Uterus (tissue), 4 donors: ENCODE measurements around the gene COL5A3. TPM values are rescaled to one million over a fixed set of nuclear protein-coding genes. Genes with fewer than 3 reads are reported as not detected.
"Not testable (repeated sequence)": the region's sequence is repeated elsewhere in the genome, so short reads cannot be mapped to it uniquely, and the experiment has no call there.

Source experiments
- DNase-seq, 2 donors: peaks; one replicate each; pipeline ENCODE4 v3.0.0-alpha.2; 2019 to 2020
- H3K27ac ChIP-seq, 2 donors: fragments of 200-600 bp; sonication (generic); 1 replicate in 1 of 2; 2 replicates in 1 of 2; pipeline ENCODE4 v1.5.1; 2016 to 2018
- H3K27me3 ChIP-seq, 2 donors: fragments of 200-600 bp; sonication (generic); one replicate each; pipeline ENCODE4 v1.5.1; 2018 to 2019; ENCODE audit warnings: control low read depth in 1 of 2
- H3K36me3 ChIP-seq, 2 donors: fragments of 200-600 bp; sonication (generic); one replicate each; pipeline ENCODE4 v1.5.1; 2019; ENCODE audit warnings: control low read depth in 1 of 2
- H3K4me1 ChIP-seq, 2 donors: fragments of 200-600 bp; sonication (generic); one replicate each; pipeline ENCODE4 v1.5.1; 2018 to 2019; ENCODE audit warnings: control low read depth in 1 of 2
- H3K4me3 ChIP-seq, 2 donors: fragments of 200-600 bp; sonication (generic); 1 replicate in 1 of 2; 2 replicates in 1 of 2; pipeline ENCODE4 v1.5.1; 2018 to 2019; ENCODE audit warnings: mild to moderate bottlenecking in 1 of 2
- H3K9me3 ChIP-seq, 2 donors: fragments of 200-600 bp; sonication (generic); one replicate each; pipeline ENCODE4 v1.5.1; 2019; ENCODE audit warnings: control low read depth in 1 of 2
- CTCF ChIP-seq, 4 experiments: fragments of 200-600 bp in 2 of 4; fragments of 450-650 bp in 2 of 4; sonication (generic) in 2 of 4; IDR thresholded peaks; one replicate each; pipeline ENCODE4 v1.5.1; 2016 to 2019; ENCODE audit warnings: antibody characterized with exemption in 4 of 4, mild to moderate bottlenecking in 2 of 4, moderate library complexity in 1 of 4
- POLR2A ChIP-seq, 2 donors: fragments of 450-650 bp; IDR thresholded peaks; one replicate each; pipeline ENCODE4 v1.6.1; 2016; ENCODE audit warnings: antibody characterized with exemption in 2 of 2, mild to moderate bottlenecking in 1 of 2, moderate library complexity in 1 of 2
- intact Hi-C: fragments of 100-400 bp; cut with DNase I; formaldehyde crosslinking; loops from one replicate; pipeline ENCODE4 v1.15.1; 2023; ENCODE audit warnings: low total_unique reads
- total RNA-seq, 4 donors: library from RNA; depleted of rRNA in 3 of 4; stranded (reverse); fragments of >200 nt in 3 of 4; gene quantifications; one replicate each; pipeline versions ENCODE4 v1.1.0 to v1.2.4, GENCODE V29; 2014 to 2023
- donor health status: DM: yes; HTN: yes; CAD: no.

COL5A3 gene
- total RNA-seq, 4 donors from 2014 or later, result 12.6 to 43.3 (median 25.6) TPM

- H3K9me3 ChIP-seq, result no peaks in the 10 kb centered on the region
- no peak overlapping the region for H3K27ac ChIP-seq
- no peaks in the 10 kb centered on the region for H3K27me3 ChIP-seq
- intact Hi-C loops, result loop anchor here (5.0 kb wide), 1 partner anchor 96 kb away; no protein-coding TSS in a partner anchor
- no peak for DNase-seq
- no peak overlapping the region for H3K4me3 ChIP-seq
- no peak for TF ChIP-seq POLR2A (IDR thresholded peaks at IDR 0.05)
- peaks cover 2 to 19% of the 10 kb centered on the region in 2 donors for H3K4me1 ChIP-seq
- H3K36me3 ChIP-seq, result no peaks in the 10 kb centered on the region
Observed at GRCh38 chr19:9931629-9932028, 78.7 kb downstream of the COL5A3 start.

DNA sequence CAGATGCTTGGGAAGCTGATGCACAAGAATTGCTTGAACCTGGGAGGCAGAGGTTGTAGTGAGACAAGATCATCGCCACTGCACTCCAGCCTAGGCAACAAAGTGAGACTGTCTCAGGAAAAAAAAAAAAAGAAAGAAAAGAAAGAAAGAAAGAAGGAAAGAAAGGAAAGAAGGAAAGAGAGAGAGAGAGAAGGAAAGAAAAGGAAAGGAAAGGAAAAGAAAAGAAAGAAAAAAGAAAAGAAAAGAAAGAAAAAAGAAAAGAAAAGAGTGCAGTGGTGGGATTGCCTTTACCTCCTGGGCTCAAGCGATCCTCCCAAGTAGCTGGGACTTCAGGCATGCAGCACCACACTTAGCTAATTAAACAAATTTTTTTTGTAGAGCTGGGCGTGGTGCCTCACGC, 86.9 kb downstream of the COL5A3 start:
- no peaks in the 10 kb centered on the region for H3K27me3 ChIP-seq
- intact Hi-C loops, result no loop called here
- H3K9me3 ChIP-seq, result no peaks in the 10 kb centered on the region
- no peak overlapping the region for H3K4me3 ChIP-seq
- H3K27ac ChIP-seq, result no peak overlapping the region
- no peak for DNase-seq
- H3K4me1 ChIP-seq, result no peaks in the 10 kb centered on the region
- TF ChIP-seq POLR2A (IDR thresholded peaks at IDR 0.05) (no peak), CTCF (IDR thresholded peaks at IDR 0.05) (no peak)
- H3K36me3 ChIP-seq, result no peaks in the 10 kb centered on the region

GRCh38 chr19:9922782-9923379, 87.4 kb downstream of the COL5A3 start:
- H3K9me3 ChIP-seq, H3K36me3 ChIP-seq, H3K27me3 ChIP-seq, H3K4me3 ChIP-seq, H3K27ac ChIP-seq, DNase-seq, intact Hi-C loops, H3K4me1 ChIP-seq: not testable (repeated sequence)

- no peaks in the 10 kb centered on the region for H3K36me3 ChIP-seq
- H3K4me1 ChIP-seq, result no peaks in the 10 kb centered on the region
- H3K9me3 ChIP-seq, result no peaks in the 10 kb centered on the region
- peak in 1 of 2 donors; percentile 24 for DNase-seq
- TF ChIP-seq POLR2A (IDR thresholded peaks at IDR 0.05) (no peak), CTCF (IDR thresholded peaks at IDR 0.05) (no peak)
- H3K27ac ChIP-seq, result no peak overlapping the region
- peaks cover 0 to 6% of the 10 kb centered on the region in 2 donors for H3K27me3 ChIP-seq
- H3K4me3 ChIP-seq, result no peak overlapping the region
- intact Hi-C loops, result no loop called here
Observed at GRCh38 chr19:9917321-9917720, 93.0 kb downstream of the COL5A3 start.

GRCh38 chr19:9916719-9917118, 93.6 kb downstream of the COL5A3 start:
- no peaks in the 10 kb centered on the region for H3K9me3 ChIP-seq
- no peak overlapping the region for H3K27ac ChIP-seq
- TF ChIP-seq POLR2A (IDR thresholded peaks at IDR 0.05) (no peak), CTCF (IDR thresholded peaks at IDR 0.05) (no peak)
- H3K36me3 ChIP-seq, result no peaks in the 10 kb centered on the region
- H3K4me3 ChIP-seq, result no peak overlapping the region
- intact Hi-C loops, result no loop called here
- DNase-seq, result no peak
- H3K4me1 ChIP-seq, result no peaks in the 10 kb centered on the region
- peaks cover 0 to 6% of the 10 kb centered on the region in 2 donors for H3K27me3 ChIP-seq

DNA sequence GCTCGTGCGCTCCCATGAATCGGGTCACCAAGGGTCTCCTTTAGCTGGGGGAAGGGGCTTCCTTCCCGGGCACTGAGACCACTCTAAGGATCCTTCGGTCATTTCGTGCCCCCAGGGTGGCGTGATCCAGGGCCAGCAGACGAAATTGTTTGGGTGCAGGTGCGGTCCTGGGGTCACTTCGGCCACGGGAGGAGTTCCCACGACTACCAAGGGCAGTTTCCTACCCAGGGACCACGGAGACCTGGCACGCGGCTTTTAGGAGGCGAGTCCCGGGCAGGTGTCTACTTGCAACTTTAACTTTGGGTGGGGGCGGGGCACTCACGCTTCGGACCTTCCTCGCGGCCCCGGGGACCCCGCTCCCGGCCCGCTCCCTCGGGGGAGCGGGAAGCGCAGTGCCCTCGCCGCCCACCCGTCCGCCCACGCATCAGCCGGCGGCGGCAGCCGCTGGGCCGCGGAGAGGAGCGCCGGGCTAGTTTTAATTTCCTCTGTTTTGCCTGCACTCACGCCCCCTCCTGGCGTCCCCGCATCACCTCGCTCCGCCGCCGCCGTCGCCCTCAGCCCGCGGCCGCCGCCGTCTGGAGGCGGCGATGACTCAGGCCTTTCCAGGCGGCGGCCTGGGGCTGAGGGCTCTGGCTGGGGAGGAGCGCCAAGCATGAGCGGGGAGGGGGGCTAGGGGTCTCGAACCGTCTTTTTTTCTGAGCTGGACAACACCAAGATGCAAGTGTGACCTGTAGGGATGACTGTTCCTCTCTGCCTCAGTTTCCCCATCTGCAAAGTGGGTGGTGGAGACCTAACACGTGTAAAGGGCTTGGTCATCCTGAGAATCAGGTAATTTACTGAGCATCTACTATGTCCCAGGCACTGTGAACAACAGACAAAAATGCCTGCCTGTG, 95.7 kb downstream of the COL5A3 start:
- no peak for TF ChIP-seq POLR2A (IDR thresholded peaks at IDR 0.05)
- peak; percentile 24 to 61 (median 59) for TF ChIP-seq CTCF (IDR thresholded peaks at IDR 0.05)
- peaks cover 0 to 6% of the 10 kb centered on the region in 2 donors for H3K27me3 ChIP-seq
- no peaks in the 10 kb centered on the region for H3K4me1 ChIP-seq
- no peak overlapping the region for H3K27ac ChIP-seq
- DNase-seq, result peak; percentile 31 to 68
- H3K36me3 ChIP-seq, result no peaks in the 10 kb centered on the region
- peak overlapping the region; percentile 31 to 36 for H3K4me3 ChIP-seq
- no peaks in the 10 kb centered on the region for H3K9me3 ChIP-seq
- intact Hi-C loops, result no loop called here
